Adipocyte (in vitro differentiated cells): ENCODE results near the gene ZNF354C.

Source experiments
- DNase-seq: peaks from one replicate; pipeline ENCODE4 v3.0.0-alpha.2; 2015; ENCODE audit warnings: low read depth
- H3K27me3 ChIP-seq: replicated peaks from 2 replicates; pipeline ENCODE4 v1.7.0; 2013; ENCODE audit warnings: mild to moderate bottlenecking, low read length, moderate library complexity; ENCODE audit not compliant: control insufficient read depth, insufficient read depth
- H3K36me3 ChIP-seq: 2 replicates; pipeline ENCODE4 v1.7.0; 2013; ENCODE audit warnings: low read length, mild to moderate bottlenecking, moderate library complexity; ENCODE audit not compliant: control insufficient read depth, insufficient read depth, severe bottlenecking
- H3K4me1 ChIP-seq: 2 replicates; pipeline ENCODE4 v1.7.0; 2013; ENCODE audit warnings: mild to moderate bottlenecking, low read length, moderate library complexity; ENCODE audit not compliant: control insufficient read depth, insufficient read depth
- H3K4me3 ChIP-seq: 2 replicates; pipeline ENCODE4 v1.7.0; 2013; ENCODE audit warnings: mild to moderate bottlenecking, low read length, moderate library complexity
- H3K9ac ChIP-seq: 2 replicates; pipeline ENCODE4 v1.7.0; 2013; ENCODE audit warnings: mild to moderate bottlenecking, low read length, moderate library complexity
- H3K9me3 ChIP-seq: 2 replicates; pipeline ENCODE4 v1.7.0; 2013; ENCODE audit warnings: mild to moderate bottlenecking, low read length, moderate library complexity; ENCODE audit not compliant: control insufficient read depth

Gene ZNF354C

GRCh38 chr5:179123109-179123426, 62.9 kb downstream of the ZNF354C start:
- Histone ChIP-seq H3K9me3 (no peaks in the 10 kb centered on the region), H3K27me3 (no peaks in the 10 kb centered on the region), H3K36me3 (peaks cover 88% of the 10 kb centered on the region), H3K4me3 (no peak overlapping the region), H3K9ac (no peak overlapping the region), H3K4me1 (no peaks in the 10 kb centered on the region)
- DNase-seq: no peak

DNA sequence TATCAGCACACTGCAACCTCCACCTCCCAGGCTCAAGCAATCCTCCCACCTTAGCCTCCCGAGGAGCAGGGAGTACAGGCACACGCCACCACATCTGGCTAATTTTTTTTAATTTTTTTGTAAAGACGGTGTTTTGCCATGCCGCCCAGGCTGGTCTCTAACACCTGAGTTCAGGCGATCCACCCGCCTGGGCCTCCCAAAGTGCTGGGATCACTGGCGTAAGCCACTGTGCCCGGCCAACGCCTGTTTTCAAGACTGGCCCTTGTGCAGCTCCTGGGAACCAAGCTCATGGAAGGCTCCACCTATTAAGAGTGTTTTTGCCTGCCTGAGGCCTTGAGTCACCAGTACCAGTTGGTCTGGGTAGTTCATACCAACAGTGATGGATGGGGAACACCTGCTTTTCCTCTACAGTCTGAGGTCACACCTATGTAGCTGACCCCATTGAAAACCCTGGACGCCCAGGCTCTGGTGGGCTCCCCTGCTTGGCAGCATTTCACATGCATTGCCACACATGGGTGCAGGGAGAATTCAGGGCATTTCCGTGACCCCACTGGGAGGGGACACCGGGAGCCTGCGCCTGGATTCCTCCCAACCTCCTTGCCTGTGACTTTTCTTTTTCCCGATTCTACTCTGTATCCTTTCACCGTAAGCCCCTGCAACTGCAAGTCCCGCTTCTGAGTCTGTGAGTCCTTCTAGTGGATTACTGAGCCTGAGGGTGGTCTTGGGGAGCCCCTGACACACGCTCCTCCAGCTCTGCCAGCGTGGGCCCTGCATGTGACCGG, 63.5 kb downstream of the ZNF354C start:
- Histone ChIP-seq H3K9me3 (no peaks in the 10 kb centered on the region), H3K27me3 (no peaks in the 10 kb centered on the region), H3K36me3 (peaks cover 86% of the 10 kb centered on the region), H3K4me3 (no peak overlapping the region), H3K9ac (no peak overlapping the region), H3K4me1 (no peaks in the 10 kb centered on the region)
- no peak for DNase-seq

GRCh38 chr5:179124273-179124852, 64.2 kb downstream of the ZNF354C start:
- no peaks in the 10 kb centered on the region for H3K27me3 ChIP-seq
- no peak overlapping the region for H3K4me3 ChIP-seq
- no peak for DNase-seq
- H3K36me3 ChIP-seq: peaks cover 86% of the 10 kb centered on the region
- H3K9me3 ChIP-seq: no peaks in the 10 kb centered on the region
- no peaks in the 10 kb centered on the region for H3K4me1 ChIP-seq
- H3K9ac ChIP-seq: no peak overlapping the region

DNA sequence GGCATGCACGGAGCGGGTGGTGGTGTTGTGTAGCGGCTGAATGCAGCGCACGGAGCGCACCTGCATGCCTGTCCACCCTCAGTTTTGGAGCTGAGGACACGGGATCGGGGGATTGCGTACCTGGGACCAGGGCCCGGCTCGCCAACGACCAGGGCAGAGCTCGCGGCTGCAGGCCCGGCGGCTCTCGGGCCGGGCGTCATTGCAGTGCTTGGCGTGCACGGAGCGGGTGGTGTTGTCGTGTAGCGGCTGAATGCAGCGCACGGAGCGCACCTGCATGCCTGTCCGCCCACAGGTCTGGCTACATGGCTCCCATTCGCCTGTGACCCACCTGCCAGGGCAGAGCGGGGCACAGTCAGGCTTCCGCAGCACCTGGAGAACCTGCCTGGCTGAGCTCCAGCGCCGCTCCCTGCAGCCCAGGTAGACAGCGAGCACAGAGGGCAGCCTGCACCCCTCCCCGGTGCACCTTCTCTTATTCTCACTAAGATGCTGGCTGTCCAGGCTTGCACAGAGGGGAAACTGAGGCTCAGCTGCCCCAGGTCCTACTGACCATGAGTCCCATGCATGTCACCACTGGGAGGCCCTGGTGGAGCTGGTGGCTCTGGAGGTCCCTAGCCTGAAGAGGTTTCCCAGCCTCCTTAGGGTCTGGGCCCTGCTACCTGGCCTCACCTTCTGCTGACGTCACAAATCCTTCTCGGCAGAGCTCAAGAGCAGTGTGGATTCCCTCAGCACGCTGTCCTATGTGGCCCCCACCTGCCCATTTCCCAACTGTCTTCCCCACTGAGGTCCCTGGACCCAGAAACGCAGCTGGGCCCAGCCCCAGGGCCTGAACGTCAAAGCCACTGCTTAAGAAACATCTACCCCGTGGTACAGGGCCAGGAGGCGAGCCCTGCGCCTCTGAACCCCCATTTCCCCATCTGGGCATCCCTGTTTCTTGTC, 64.9 kb downstream of the ZNF354C start:
- no peak overlapping the region for H3K4me3 ChIP-seq
- no peaks in the 10 kb centered on the region for H3K4me1 ChIP-seq
- H3K36me3 ChIP-seq: peaks cover 91% of the 10 kb centered on the region
- no peak for DNase-seq
- no peaks in the 10 kb centered on the region for H3K9me3 ChIP-seq
- H3K9ac ChIP-seq: no peak overlapping the region
- H3K27me3 ChIP-seq: no peaks in the 10 kb centered on the region

DNA sequence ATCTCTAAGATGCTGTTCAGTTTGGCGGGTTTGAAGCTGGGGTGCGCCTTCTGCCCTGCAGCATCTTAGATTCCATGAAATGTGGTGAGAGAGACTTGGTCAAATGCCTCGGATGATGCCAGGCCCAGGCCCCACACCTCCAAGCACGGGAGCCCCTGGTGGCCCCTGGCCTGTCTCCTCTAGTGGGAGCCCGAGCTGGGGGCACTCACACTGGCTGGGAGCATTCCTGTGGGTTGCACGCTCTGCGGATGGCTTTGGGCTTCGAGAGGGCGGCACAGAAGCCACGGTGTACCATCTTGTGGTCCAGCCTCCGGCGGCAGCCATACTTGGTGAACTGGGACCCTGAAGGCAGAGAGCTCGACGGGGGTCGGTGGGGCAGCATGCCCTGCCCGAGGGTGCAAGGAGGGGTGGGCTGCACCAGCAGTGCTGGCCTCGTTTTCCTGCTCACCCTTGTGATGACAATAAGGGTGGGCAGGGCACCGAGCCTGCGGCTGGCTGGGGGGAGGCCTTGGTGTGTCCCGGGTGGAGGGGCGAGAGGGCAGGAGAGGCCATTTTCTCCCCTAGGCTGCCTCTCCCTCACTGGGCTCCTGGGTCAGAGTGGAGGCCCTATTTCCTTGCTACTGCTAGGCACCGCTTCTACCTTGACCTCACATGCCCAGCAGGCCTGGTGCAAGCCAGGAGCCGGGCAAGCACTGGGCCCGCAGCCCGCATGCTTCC, 65.8 kb downstream of the ZNF354C start:
- Histone ChIP-seq H3K9me3 (no peaks in the 10 kb centered on the region), H3K27me3 (no peaks in the 10 kb centered on the region), H3K4me1 (no peaks in the 10 kb centered on the region), H3K9ac (no peak overlapping the region), H3K36me3 (peaks cover 92% of the 10 kb centered on the region), H3K4me3 (no peak overlapping the region)
- DNase-seq: no peak

GRCh38 chr5:179126506-179126991, 66.4 kb downstream of the ZNF354C start:
- Histone ChIP-seq H3K4me1 (no peaks in the 10 kb centered on the region), H3K36me3 (peaks cover 90% of the 10 kb centered on the region), H3K9me3 (no peaks in the 10 kb centered on the region), H3K4me3 (no peak overlapping the region), H3K27me3 (no peaks in the 10 kb centered on the region), H3K9ac (no peak overlapping the region)
- DNase-seq: no peak

DNA sequence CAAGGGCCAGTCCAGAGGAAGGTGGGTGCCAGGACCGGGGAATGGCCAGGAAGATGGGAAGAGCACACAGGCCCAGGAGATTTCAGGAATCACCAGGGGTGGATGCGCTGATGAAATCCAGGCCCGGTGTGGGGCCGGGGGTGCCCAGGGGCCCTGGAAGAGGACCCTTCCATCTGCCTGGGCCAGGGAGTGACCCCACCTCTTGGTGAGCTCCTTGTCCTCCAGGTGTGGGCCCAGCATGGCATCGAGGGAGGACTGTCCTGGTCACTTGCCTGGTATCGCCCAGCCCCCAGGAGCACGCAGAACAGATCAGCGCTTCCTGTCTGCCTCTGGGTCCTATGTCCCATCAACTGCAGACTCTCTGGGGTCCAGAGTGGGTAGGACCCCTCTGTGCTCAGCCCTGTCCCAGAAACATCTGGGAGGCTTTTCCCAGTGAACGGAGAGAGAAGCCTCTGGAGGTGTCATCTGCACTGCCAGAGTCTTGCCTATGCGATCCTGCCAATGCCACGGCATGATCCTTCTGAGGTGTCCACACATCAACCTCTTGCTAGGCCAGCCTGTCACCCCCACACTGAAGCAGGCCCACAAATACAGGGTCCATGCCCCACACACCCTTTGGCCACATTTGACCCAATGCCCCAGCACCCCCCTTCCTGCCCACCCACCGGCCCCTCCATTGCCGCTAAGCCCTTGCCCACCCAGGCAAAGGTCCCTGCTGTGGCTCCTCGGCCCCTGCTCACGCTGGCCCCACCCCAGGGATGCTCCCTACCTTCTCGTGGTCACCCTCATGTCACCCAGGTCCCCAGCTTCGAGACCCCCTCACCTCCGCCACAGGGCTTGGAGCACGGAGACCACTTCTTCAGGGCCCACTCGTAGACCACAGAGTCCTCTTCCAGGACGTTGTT, 67.2 kb downstream of the ZNF354C start:
- no peak for DNase-seq
- H3K9ac ChIP-seq: no peak overlapping the region

GRCh38 chr5:179128041-179128365, 67.8 kb downstream of the ZNF354C start:
- H3K36me3 ChIP-seq: peaks cover 92% of the 10 kb centered on the region
- H3K9ac ChIP-seq: no peak overlapping the region
- H3K9me3 ChIP-seq: no peaks in the 10 kb centered on the region
- H3K4me1 ChIP-seq: no peaks in the 10 kb centered on the region
- no peak overlapping the region for H3K4me3 ChIP-seq
- no peak for DNase-seq
- no peaks in the 10 kb centered on the region for H3K27me3 ChIP-seq

More for the DNA sequence above, 67.2 kb downstream of the ZNF354C start:
- Histone ChIP-seq H3K36me3 (peaks cover 90% of the 10 kb centered on the region), H3K27me3 (no peaks in the 10 kb centered on the region), H3K4me1 (no peaks in the 10 kb centered on the region), H3K4me3 (no peak overlapping the region), H3K9me3 (no peaks in the 10 kb centered on the region)

- no peaks in the 10 kb centered on the region for H3K27me3 ChIP-seq
- no peak overlapping the region for H3K9ac ChIP-seq
- H3K9me3 ChIP-seq: no peaks in the 10 kb centered on the region
- H3K4me1 ChIP-seq: no peaks in the 10 kb centered on the region
- H3K4me3 ChIP-seq: no peak overlapping the region
- DNase-seq: no peak
- H3K36me3 ChIP-seq: peaks cover 84% of the 10 kb centered on the region
These were observed 68.8 kb downstream of the ZNF354C start for GRCh38 chr5:179128976-179129375.

- no peak overlapping the region for H3K4me3 ChIP-seq
- no peaks in the 10 kb centered on the region for H3K4me1 ChIP-seq
- no peaks in the 10 kb centered on the region for H3K9me3 ChIP-seq
- DNase-seq: no peak
- peaks cover 79% of the 10 kb centered on the region for H3K36me3 ChIP-seq
- H3K27me3 ChIP-seq: no peaks in the 10 kb centered on the region
- H3K9ac ChIP-seq: no peak overlapping the region
These were observed 69.5 kb downstream of the ZNF354C start for GRCh38 chr5:179129607-179130071.
